Cardiac muscle cell (in vitro differentiated cells and primary cell): ENCODE data around the gene C6orf132. TPM values are rescaled to one million over a fixed set of nuclear protein-coding genes. Genes with fewer than 3 reads are reported as not detected.

Source experiments
- DNase-seq, 2 donors: peaks; one replicate each; pipeline versions ENCODE4 v3.0.0 to v3.0.0-alpha.2; 2010 to 2017; ENCODE audit warnings: low read depth in 1 of 2, low spot score in 1 of 2
- H3K27ac ChIP-seq: fragments of 200-600 bp; sonication (generic); 2 replicates; pipeline ENCODE4 v1.5.1; 2016
- H3K27me3 ChIP-seq: fragments of 200-600 bp; sonication (generic); 2 replicates; pipeline ENCODE4 v1.6.0; 2016; ENCODE audit warnings: control low read depth
- H3K36me3 ChIP-seq: fragments of 200-600 bp; sonication (generic); 2 replicates; pipeline ENCODE4 v1.5.1; 2016; ENCODE audit warnings: control low read depth
- H3K4me1 ChIP-seq: fragments of 200-600 bp; sonication (generic); 2 replicates; pipeline ENCODE4 v1.8.1; 2017; ENCODE audit warnings: low read depth, mild to moderate bottlenecking, mixed run types
- H3K4me3 ChIP-seq: fragments of 200-600 bp; sonication (generic); 2 replicates; pipeline ENCODE4 v1.5.1; 2016; ENCODE audit warnings: mild to moderate bottlenecking
- H3K9me3 ChIP-seq: fragments of 200-600 bp; sonication (generic); 2 replicates; pipeline ENCODE4 v1.5.1; 2017; ENCODE audit warnings: low read depth, mild to moderate bottlenecking, control low read depth
- CTCF ChIP-seq: IDR thresholded peaks from 2 replicates; pipeline ENCODE4 v1.5.1; 2012; ENCODE audit warnings: low read depth, mild to moderate bottlenecking, low read length
- polyA plus RNA-seq: library from polyadenylated mRNA; unstranded; fragments of >200 nt; fragmentation: Nextera tagmentation; extraction: Ambion mirVana; gene quantifications from 2 replicates; pipeline ENCODE4 v1.2.1, GENCODE V29; 2016
- total RNA-seq: library from RNA; depleted of rRNA; stranded (reverse); fragments of >200 nt; gene quantifications from 2 replicates; pipeline ENCODE4 v1.2.3, GENCODE V29; 2016

C6orf132 gene
- total and polyA plus RNA-seq, 2 experiments from 2014 or later: 0.56 to 2.7 TPM

DNA sequence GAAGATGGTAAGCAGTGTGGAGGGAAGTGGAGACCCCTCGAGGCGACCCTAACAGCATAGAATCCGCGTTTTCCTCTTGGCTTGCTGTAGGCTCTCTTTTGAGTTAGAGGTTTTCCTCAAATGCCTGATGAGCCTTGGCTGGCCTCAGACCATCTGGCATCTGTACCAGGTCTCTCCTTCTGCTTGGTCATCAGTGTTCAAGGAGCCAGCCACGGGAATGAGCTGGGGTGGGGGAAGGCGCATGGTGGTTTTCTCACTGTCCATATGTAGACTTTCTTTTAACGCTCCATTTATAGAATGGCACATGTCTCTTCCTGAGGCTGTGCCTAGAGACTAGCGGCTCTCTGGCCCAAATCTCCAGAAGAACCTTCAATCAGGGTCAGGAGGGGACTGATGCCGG lies 22.6 kb upstream of the C6orf132 start:
- Histone ChIP-seq H3K36me3 (no peaks in the 10 kb centered on the region), H3K27me3 (no peaks in the 10 kb centered on the region), H3K9me3 (no peaks in the 10 kb centered on the region), H3K27ac (no peak overlapping the region), H3K4me1 (peaks cover 6% of the 10 kb centered on the region), H3K4me3 (no peak overlapping the region)
- DNase-seq: peak in 1 of 2 donors; percentile 53
- no peak for TF ChIP-seq CTCF

DNA sequence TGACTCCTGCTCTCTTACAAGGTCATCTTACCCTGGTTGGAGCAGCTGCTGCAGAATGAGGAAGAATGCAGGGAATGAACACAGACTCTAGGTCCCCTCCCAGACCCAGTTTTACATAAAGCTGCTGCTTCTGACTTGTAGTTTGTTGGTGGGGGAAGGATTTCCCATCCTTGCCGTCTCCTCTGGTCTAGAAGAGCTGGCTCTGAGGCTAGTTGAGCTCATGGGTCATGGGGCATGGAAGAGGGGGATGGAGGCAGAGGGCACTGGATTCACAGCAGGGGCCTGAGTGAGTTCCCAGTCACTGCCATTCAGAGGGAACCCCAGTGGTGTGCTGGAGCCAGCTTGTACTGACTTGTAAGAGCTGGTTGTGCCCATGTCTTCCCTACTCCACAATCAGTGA lies 21.6 kb upstream of the C6orf132 start:
- DNase-seq: no peak
- Histone ChIP-seq H3K9me3 (no peaks in the 10 kb centered on the region), H3K27ac (no peak overlapping the region), H3K4me3 (no peak overlapping the region), H3K4me1 (peaks cover 6% of the 10 kb centered on the region), H3K27me3 (no peaks in the 10 kb centered on the region), H3K36me3 (no peaks in the 10 kb centered on the region)
- no peak for TF ChIP-seq CTCF

GRCh38 chr6:42162812-42163211 lies 20.4 kb upstream of the C6orf132 start:
- Histone ChIP-seq H3K27ac (no peak overlapping the region), H3K4me1 (peaks cover 6% of the 10 kb centered on the region), H3K36me3 (no peaks in the 10 kb centered on the region), H3K4me3 (no peak overlapping the region), H3K9me3 (no peaks in the 10 kb centered on the region), H3K27me3 (no peaks in the 10 kb centered on the region)
- TF ChIP-seq CTCF: no peak
- DNase-seq: no peak

- Histone ChIP-seq H3K27ac (no peak overlapping the region), H3K9me3 (no peaks in the 10 kb centered on the region), H3K4me1 (peaks cover 6% of the 10 kb centered on the region), H3K4me3 (no peak overlapping the region), H3K36me3 (no peaks in the 10 kb centered on the region), H3K27me3 (no peaks in the 10 kb centered on the region)
- TF ChIP-seq CTCF: no peak
- peak in 1 of 2 donors; percentile 39 for DNase-seq
Measured at GRCh38 chr6:42162384-42162783, 20.0 kb upstream of the C6orf132 start.

GRCh38 chr6:42159431-42160024 lies 17.1 kb upstream of the C6orf132 start:
- no peaks in the 10 kb centered on the region for H3K9me3 ChIP-seq
- TF ChIP-seq CTCF: no peak
- no peaks in the 10 kb centered on the region for H3K27me3 ChIP-seq
- no peaks in the 10 kb centered on the region for H3K36me3 ChIP-seq
- DNase-seq: no peak
- no peak overlapping the region for H3K4me3 ChIP-seq
- H3K4me1 ChIP-seq: peaks cover 6% of the 10 kb centered on the region
- no peak overlapping the region for H3K27ac ChIP-seq
